H9 (cell line): Measurements from ENCODE around the gene SLC30A1. TPM values are rescaled to one million over a fixed set of nuclear protein-coding genes. Genes with fewer than 3 reads are reported as not detected.
A peak's percentile ranks its signal among the peaks of the same experiment; 100 is the strongest.

ENCODE experiments used
- DNase-seq: peaks from one replicate; pipeline ENCODE4 v3.0.0-alpha.2; 2017
- H2AFZ ChIP-seq: one replicate; pipeline ENCODE4 v1.6.1; 2013; ENCODE audit warnings: mild to moderate bottlenecking, low read length, control low read depth, moderate library complexity
- H2AK5ac ChIP-seq: 2 replicates; pipeline ENCODE4 v1.6.1; 2013; ENCODE audit warnings: low read length, control low read depth, mixed read lengths; ENCODE audit not compliant: insufficient read length
- H2BK120ac ChIP-seq: one replicate; pipeline ENCODE4 v1.6.1; 2013; ENCODE audit warnings: low read depth, mild to moderate bottlenecking, low read length, control low read depth, inconsistent platforms; ENCODE audit not compliant: poor library complexity, severe bottlenecking
- H2BK12ac ChIP-seq: 2 replicates; pipeline ENCODE4 v1.6.1; 2013; ENCODE audit warnings: low read length, control low read depth, mixed read lengths, low read depth; ENCODE audit not compliant: insufficient read length
- H2BK15ac ChIP-seq: 2 replicates; pipeline ENCODE4 v1.6.1; 2013; ENCODE audit warnings: low read depth, low read length, control low read depth
- H2BK20ac ChIP-seq: one replicate; pipeline ENCODE4 v1.6.1; 2013; ENCODE audit warnings: low read depth, mild to moderate bottlenecking, low read length, control low read depth, inconsistent platforms; ENCODE audit not compliant: poor library complexity, severe bottlenecking
- H2BK5ac ChIP-seq: 2 replicates; pipeline ENCODE4 v1.6.1; 2013; ENCODE audit warnings: low read length, control low read depth, mixed read lengths; ENCODE audit not compliant: insufficient read length
- H3K14ac ChIP-seq: 2 replicates; pipeline ENCODE4 v1.6.1; 2013; ENCODE audit warnings: low read length, control low read depth; ENCODE audit not compliant: insufficient read depth
- H3K18ac ChIP-seq: 2 replicates; pipeline ENCODE4 v1.6.1; 2013; ENCODE audit warnings: low read depth, mild to moderate bottlenecking, mixed read lengths, low read length, control low read depth; ENCODE audit not compliant: insufficient read length
- H3K23ac ChIP-seq: 2 replicates; pipeline ENCODE4 v1.6.1; 2013; ENCODE audit warnings: low read length, control low read depth, mixed read lengths, low read depth; ENCODE audit not compliant: insufficient read length
- H3K23me2 ChIP-seq: 2 replicates; pipeline ENCODE4 v1.6.1; 2013; ENCODE audit warnings: low read depth, mild to moderate bottlenecking, mixed read lengths, low read length, control low read depth; ENCODE audit not compliant: insufficient read length, poor library complexity, severe bottlenecking
- H3K27ac ChIP-seq: 2 replicates; pipeline ENCODE4 v1.5.1; 2013; ENCODE audit warnings: low read length, control low read depth, mixed read lengths, low read depth; ENCODE audit not compliant: insufficient read length
- H3K27me3 ChIP-seq: 2 replicates; pipeline ENCODE4 v1.6.1; 2013; ENCODE audit warnings: low read length, control low read depth, inconsistent platforms; ENCODE audit not compliant: insufficient read depth
- H3K4ac ChIP-seq: 2 replicates; pipeline ENCODE4 v1.6.1; 2013; ENCODE audit warnings: low read depth, mild to moderate bottlenecking, control low read depth, inconsistent platforms, low read length, moderate library complexity
- H3K4me1 ChIP-seq: 2 replicates; pipeline ENCODE4 v1.6.1; 2013; ENCODE audit warnings: low read length, control low read depth, inconsistent platforms; ENCODE audit not compliant: insufficient read depth
- H3K4me2 ChIP-seq: 2 replicates; pipeline ENCODE4 v1.6.1; 2013; ENCODE audit warnings: low read length, control low read depth, mixed read lengths; ENCODE audit not compliant: insufficient read length, insufficient read depth
- H3K56ac ChIP-seq: 2 replicates; pipeline ENCODE4 v1.6.1; 2013; ENCODE audit warnings: low read depth, mild to moderate bottlenecking, mixed read lengths, low read length, control low read depth; ENCODE audit not compliant: insufficient read length
- H3K79me1 ChIP-seq: 2 replicates; pipeline ENCODE4 v1.6.1; 2013; ENCODE audit warnings: low read depth, mild to moderate bottlenecking, moderate library complexity, low read length, control low read depth, inconsistent platforms; ENCODE audit not compliant: insufficient read depth, poor library complexity, severe bottlenecking
- H3K79me2 ChIP-seq: 2 replicates; pipeline ENCODE4 v1.6.1; 2013; ENCODE audit warnings: low read length, control low read depth, inconsistent platforms; ENCODE audit not compliant: insufficient read depth
- H3K9ac ChIP-seq: 2 replicates; pipeline ENCODE4 v1.6.1; 2013; ENCODE audit warnings: low read length, control low read depth, mixed read lengths; ENCODE audit not compliant: insufficient read length; ENCODE audit errors: extremely low read depth
- H3K9me3 ChIP-seq: one replicate; pipeline ENCODE4 v1.6.1; 2013; ENCODE audit warnings: low read depth, low read length, inconsistent platforms; ENCODE audit not compliant: control insufficient read depth
- H3T11ph ChIP-seq: one replicate; pipeline ENCODE4 v1.6.1; 2013; ENCODE audit warnings: mild to moderate bottlenecking, low read length, control low read depth, inconsistent platforms
- H4K20me1 ChIP-seq: one replicate; pipeline ENCODE4 v1.6.1; 2013; ENCODE audit not compliant: control insufficient read depth, insufficient read length, insufficient read depth
- H4K5ac ChIP-seq: 2 replicates; pipeline ENCODE4 v1.6.1; 2013; ENCODE audit warnings: low read depth, mild to moderate bottlenecking, mixed read lengths, low read length, control low read depth; ENCODE audit not compliant: insufficient read length
- H4K8ac ChIP-seq: replicated peaks from 2 replicates; pipeline ENCODE4 v1.6.1; 2013; ENCODE audit warnings: low read length, control low read depth, mixed read lengths, low read depth; ENCODE audit not compliant: insufficient read length
- H4K91ac ChIP-seq: 2 replicates; pipeline ENCODE4 v1.6.1; 2013; ENCODE audit warnings: low read depth, mild to moderate bottlenecking, moderate library complexity, mixed read lengths, low read length, control low read depth; ENCODE audit not compliant: insufficient read length
- H3K27ac Mint-ChIP-seq, 3 experiments: 2 replicates in 2 of 3; 3 replicates in 1 of 3; pipeline ENCODE4 v1.8.0; 2020 to 2021; ENCODE audit warnings: mixed read lengths in 3 of 3, mild to moderate bottlenecking in 1 of 3, moderate library complexity in 1 of 3
- H3K27me3 Mint-ChIP-seq: 2 replicates; pipeline ENCODE4 v1.8.0; 2021; ENCODE audit warnings: low read depth, mild to moderate bottlenecking, moderate library complexity, mixed read lengths
- H3K36me3 Mint-ChIP-seq, 3 experiments: 2 replicates in 2 of 3; 3 replicates in 1 of 3; pipeline ENCODE4 v1.8.0; 2020 to 2021; ENCODE audit warnings: low read depth in 3 of 3, mixed read lengths in 3 of 3; ENCODE audit not compliant: insufficient read depth in 1 of 3
- H3K4me1 Mint-ChIP-seq, 2 experiments: 2 replicates each; pipeline ENCODE4 v1.8.0; 2020; ENCODE audit warnings: mixed read lengths in 2 of 2
- H3K4me3 Mint-ChIP-seq, 2 experiments: 2 replicates in 1 of 2; 3 replicates in 1 of 2; pipeline ENCODE4 v1.8.0; 2020 to 2021; ENCODE audit warnings: mild to moderate bottlenecking in 2 of 2, mixed read lengths in 2 of 2, moderate library complexity in 1 of 2
- H3K9me3 Mint-ChIP-seq, 2 experiments: 2 replicates in 1 of 2; 3 replicates in 1 of 2; pipeline ENCODE4 v1.8.0; 2020; ENCODE audit warnings: mild to moderate bottlenecking in 2 of 2, mixed read lengths in 2 of 2, moderate library complexity in 1 of 2
- WGBS: extraction: QIAGEN DNeasy Blood & Tissue Kit; methylation state at CpG from one replicate; pipeline ENCODE4 v1.1.7; 2013; ENCODE audit warnings: missing lambda C conversion rate, low lambda C conversion rate, mixed read lengths; ENCODE audit not compliant: insufficient read length; ENCODE audit errors: extremely low coverage; 5-methylcytosine and 5-hydroxymethylcytosine counted together
- total RNA-seq: library from RNA; stranded (reverse); gene quantifications from 2 replicates; pipeline ENCODE4 v1.2.1, GENCODE V29; 2021
- TF ChIP-seq, protein P1 (sequence below): fragments of 200-600 bp; sonication (generic); conservative IDR thresholded peaks from 3 replicates; pipeline ENCODE4 v1.8.0; 2021; ENCODE audit warnings: antibody characterized with exemption, mild to moderate bottlenecking

The SLC30A1 gene
- total RNA-seq, 1 experiment from 2014 or later: 17.1 TPM

GRCh38 chr1:211606332-211606913 lies 27.5 kb upstream of the SLC30A1 start:
- no peak for DNase-seq
- Histone ChIP-seq H2BK15ac (no peak overlapping the region), H3K14ac (no peak overlapping the region), H3K9me3 (no peaks in the 10 kb centered on the region), H3K4me2 (no peak overlapping the region), H3K23ac (no peak overlapping the region), H2AFZ (no peak overlapping the region), H4K5ac (no peak overlapping the region), H3K79me1 (no peaks in the 10 kb centered on the region), H3K4ac (no peak overlapping the region), H4K91ac (no peak overlapping the region), H2AK5ac (no peak overlapping the region), H2BK20ac (no peak overlapping the region), H3K56ac (no peak overlapping the region), H2BK120ac (no peak overlapping the region), H3T11ph (no peak overlapping the region), H3K27me3 (no peaks in the 10 kb centered on the region), H4K8ac (no peak overlapping the region), H3K4me1 (no peaks in the 10 kb centered on the region), H3K18ac (no peak overlapping the region), H3K27ac (no peak overlapping the region), H3K23me2 (no peaks in the 10 kb centered on the region), H3K79me2 (no peaks in the 10 kb centered on the region), H2BK12ac (no peak overlapping the region), H4K20me1 (no peaks in the 10 kb centered on the region), H2BK5ac (no peak overlapping the region), H3K9ac (no peak overlapping the region)
- Mint-ChIP-seq H3K27ac (peak overlapping the region in 1 of 3 experiments; percentile 53; a peak in 2 of 7 replicates), H3K4me3 (no peak overlapping the region), H3K27me3 (peaks cover 2% of the 10 kb centered on the region; the same call in 1 of the 2 replicates), H3K36me3 (no peaks in the 10 kb centered on the region), H3K9me3 (no peaks in the 10 kb centered on the region), H3K4me1 (peaks cover 0 to 12% of the 10 kb centered on the region in 2 experiments; a peak in 2 of 4 replicates)
- TF ChIP-seq, protein P1, sequence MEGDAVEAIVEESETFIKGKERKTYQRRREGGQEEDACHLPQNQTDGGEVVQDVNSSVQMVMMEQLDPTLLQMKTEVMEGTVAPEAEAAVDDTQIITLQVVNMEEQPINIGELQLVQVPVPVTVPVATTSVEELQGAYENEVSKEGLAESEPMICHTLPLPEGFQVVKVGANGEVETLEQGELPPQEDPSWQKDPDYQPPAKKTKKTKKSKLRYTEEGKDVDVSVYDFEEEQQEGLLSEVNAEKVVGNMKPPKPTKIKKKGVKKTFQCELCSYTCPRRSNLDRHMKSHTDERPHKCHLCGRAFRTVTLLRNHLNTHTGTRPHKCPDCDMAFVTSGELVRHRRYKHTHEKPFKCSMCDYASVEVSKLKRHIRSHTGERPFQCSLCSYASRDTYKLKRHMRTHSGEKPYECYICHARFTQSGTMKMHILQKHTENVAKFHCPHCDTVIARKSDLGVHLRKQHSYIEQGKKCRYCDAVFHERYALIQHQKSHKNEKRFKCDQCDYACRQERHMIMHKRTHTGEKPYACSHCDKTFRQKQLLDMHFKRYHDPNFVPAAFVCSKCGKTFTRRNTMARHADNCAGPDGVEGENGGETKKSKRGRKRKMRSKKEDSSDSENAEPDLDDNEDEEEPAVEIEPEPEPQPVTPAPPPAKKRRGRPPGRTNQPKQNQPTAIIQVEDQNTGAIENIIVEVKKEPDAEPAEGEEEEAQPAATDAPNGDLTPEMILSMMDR: no peak
- WGBS: no CpG with 5 or more reads among the region's 8 CpGs
